Hepatocyte (in vitro differentiated cells): ENCODE data around the gene RPP25L.

Source experiments
- EZH2 ChIP-seq: fragments of 200-600 bp; sonication (generic); IDR thresholded peaks from 2 replicates; pipeline ENCODE4 v1.6.1; 2016; ENCODE audit warnings: antibody characterized with exemption, mild to moderate bottlenecking, borderline replicate concordance
- TF ChIP-seq, protein P1 (sequence below): fragments of 200-600 bp; sonication (generic); IDR thresholded peaks from 2 replicates; pipeline ENCODE4 v1.5.1; 2016; ENCODE audit warnings: antibody characterized with exemption, mild to moderate bottlenecking; ENCODE audit not compliant: poor library complexity

DNA sequence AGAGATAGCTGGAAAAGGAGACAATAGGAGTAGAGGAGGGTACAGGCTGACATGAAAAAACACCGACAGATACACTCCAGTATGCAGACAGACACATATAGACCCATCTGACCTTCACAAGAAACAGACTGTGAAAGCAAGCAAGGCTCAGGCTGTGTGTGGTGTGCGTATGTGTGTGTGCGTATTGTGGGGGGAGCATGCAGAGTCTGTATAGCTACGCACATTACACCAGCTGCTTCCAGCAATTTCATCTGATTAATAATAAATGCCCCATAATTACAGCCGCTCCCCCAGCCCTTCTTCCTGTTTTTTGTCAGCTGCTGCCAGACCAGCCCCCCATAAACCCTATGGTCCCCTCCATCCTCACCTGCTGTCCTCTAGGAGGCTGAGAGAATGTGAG lies 29.1 kb downstream of the RPP25L start:
- no peak for TF ChIP-seq EZH2
- TF ChIP-seq, protein P1, sequence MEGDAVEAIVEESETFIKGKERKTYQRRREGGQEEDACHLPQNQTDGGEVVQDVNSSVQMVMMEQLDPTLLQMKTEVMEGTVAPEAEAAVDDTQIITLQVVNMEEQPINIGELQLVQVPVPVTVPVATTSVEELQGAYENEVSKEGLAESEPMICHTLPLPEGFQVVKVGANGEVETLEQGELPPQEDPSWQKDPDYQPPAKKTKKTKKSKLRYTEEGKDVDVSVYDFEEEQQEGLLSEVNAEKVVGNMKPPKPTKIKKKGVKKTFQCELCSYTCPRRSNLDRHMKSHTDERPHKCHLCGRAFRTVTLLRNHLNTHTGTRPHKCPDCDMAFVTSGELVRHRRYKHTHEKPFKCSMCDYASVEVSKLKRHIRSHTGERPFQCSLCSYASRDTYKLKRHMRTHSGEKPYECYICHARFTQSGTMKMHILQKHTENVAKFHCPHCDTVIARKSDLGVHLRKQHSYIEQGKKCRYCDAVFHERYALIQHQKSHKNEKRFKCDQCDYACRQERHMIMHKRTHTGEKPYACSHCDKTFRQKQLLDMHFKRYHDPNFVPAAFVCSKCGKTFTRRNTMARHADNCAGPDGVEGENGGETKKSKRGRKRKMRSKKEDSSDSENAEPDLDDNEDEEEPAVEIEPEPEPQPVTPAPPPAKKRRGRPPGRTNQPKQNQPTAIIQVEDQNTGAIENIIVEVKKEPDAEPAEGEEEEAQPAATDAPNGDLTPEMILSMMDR: no peak
